Mesodermal cell (in vitro differentiated cells): ENCODE measurements around the gene CBX4. TPM values are rescaled to one million over a fixed set of nuclear protein-coding genes. Genes with fewer than 3 reads are reported as not detected.
A peak's percentile ranks its signal among the peaks of the same experiment; 100 is the strongest.

Experiments used
- H3K27ac ChIP-seq: 2 replicates; pipeline ENCODE4 v1.7.0; 2013; ENCODE audit warnings: mild to moderate bottlenecking, low read depth, low read length, moderate library complexity; ENCODE audit not compliant: severe bottlenecking
- H3K36me3 ChIP-seq: 2 replicates; pipeline ENCODE4 v1.7.1; 2013; ENCODE audit warnings: mild to moderate bottlenecking, low read length, moderate library complexity; ENCODE audit not compliant: control insufficient read depth, insufficient read depth
- H3K4me1 ChIP-seq: one replicate; pipeline ENCODE4 v1.7.1; 2013; ENCODE audit warnings: mild to moderate bottlenecking, low read length; ENCODE audit not compliant: insufficient read depth, control insufficient read depth, poor library complexity, severe bottlenecking
- H3K4me3 ChIP-seq: 2 replicates; pipeline ENCODE4 v1.7.0; 2013; ENCODE audit warnings: low read length, control low read depth, mild to moderate bottlenecking; ENCODE audit not compliant: insufficient read depth, poor library complexity, severe bottlenecking; ENCODE audit errors: extremely low read depth
- H3K9me3 ChIP-seq: 2 replicates; pipeline ENCODE4 v1.7.1; 2013; ENCODE audit warnings: mild to moderate bottlenecking, low read length, moderate library complexity; ENCODE audit not compliant: control insufficient read depth
- WGBS, 2 experiments: methylation state at CpG; one replicate each; pipeline ENCODE4 v1.1.5; 2013; ENCODE audit warnings: missing lambda C conversion rate in 2 of 2; ENCODE audit not compliant: insufficient coverage in 2 of 2; 5-methylcytosine and 5-hydroxymethylcytosine counted together
- polyA plus RNA-seq, 2 experiments: library from polyadenylated mRNA; stranded (reverse); fragments of 50-300 nt; gene quantifications; one replicate each; pipeline ENCODE4 v1.2.3, GENCODE V29; 2013

CBX4 gene
- 9.3 TPM for polyA plus RNA-seq (2013, experiment 1 of 2)
- polyA plus RNA-seq (2013, experiment 2 of 2), result 9.1 TPM

DNA sequence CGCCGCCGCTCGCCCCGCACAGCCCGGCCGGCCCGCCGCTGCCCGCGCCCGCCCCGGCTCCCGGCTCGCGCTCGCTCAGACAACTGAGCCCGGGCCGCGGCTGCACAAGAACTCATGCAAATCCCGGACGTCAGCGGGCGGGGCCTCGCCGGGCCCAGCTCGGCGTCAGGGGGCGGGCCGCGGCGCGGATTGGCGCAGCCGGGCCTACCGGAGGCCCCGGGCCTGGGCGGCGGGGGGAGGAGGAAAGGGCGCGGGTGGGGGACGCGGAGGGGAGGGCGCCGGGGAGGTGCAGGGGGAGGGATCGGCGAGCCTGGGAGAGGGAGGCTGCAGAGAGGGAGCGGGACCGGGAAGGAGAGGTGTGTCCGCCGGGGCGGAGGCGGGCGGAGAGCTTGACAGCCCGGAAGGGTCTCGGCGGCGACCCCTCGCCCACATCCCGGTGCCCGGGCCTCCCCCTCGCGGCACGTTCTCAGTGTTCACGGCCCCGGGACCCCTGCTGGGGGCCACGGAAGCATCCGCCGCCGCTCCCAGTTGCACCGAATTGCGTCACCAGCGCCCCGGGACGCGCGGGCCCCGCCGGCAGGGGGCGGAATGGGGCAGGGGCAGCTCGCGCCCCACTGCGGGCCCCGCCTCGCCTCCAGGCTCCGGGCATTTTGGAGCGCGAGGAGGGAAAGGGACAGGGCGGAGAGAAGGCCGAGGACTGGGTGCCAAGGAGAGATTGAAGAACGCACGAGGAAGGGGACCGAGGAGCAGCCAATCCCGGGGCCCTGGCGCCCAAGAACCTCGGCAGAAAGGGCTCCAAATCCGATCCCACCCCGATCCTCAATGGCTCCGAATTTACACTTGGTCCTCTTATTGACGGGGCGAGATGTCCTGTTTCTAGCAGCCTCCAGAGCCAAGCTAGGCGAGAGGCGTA is at the start of gene CBX4:
CBX4 (minus strand) TSS at position 85 of the 913 bp plus-strand sequence. CDS start 189 bp downstream, outside the sequence.
- H3K27ac ChIP-seq, result peak within 1 kb of the TSS; percentile 72
- no peaks in the 10 kb centered on the region for H3K36me3 ChIP-seq
- peak within 1 kb of the TSS; percentile 53 for H3K4me3 ChIP-seq
- WGBS, 2 experiments, result 3% methylated on average over 45 to 96 of the region's 103 CpGs
- H3K4me1 ChIP-seq, result peaks cover 28% of the 10 kb centered on the region
- H3K9me3 ChIP-seq, result no peaks in the 10 kb centered on the region

DNA sequence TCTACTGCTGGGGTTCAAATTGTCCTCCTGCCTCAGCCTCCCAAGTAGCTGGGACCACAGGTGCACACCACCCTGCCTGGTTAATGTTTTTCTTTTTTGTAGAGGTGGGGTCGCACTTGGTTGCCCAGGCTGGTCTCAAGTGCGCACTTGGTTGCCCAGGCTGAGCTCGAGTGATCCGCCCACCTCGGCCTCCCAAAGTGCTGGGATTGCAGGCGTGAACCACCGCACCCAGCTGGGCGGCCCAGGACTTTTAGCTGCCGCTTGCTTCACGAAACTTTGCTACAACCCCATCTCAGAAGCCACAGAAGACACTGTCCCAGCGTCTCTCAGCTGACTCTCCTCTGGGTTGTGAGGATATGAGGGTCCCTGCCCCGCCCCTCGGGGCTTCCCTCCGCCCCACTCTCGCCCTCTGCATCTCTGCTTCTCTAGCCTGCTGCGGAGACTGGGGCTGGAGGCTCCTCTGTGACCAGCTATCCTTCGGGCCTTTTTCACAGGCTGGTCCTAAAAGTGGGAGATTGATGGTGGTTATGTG is 48.8 kb upstream of the CBX4 start:
- no peaks in the 10 kb centered on the region for H3K36me3 ChIP-seq
- no peak overlapping the region for H3K4me3 ChIP-seq
- no peak overlapping the region for H3K27ac ChIP-seq
- no peaks in the 10 kb centered on the region for H3K4me1 ChIP-seq
- H3K9me3 ChIP-seq, result no peaks in the 10 kb centered on the region
- WGBS, 2 experiments, result 92 to 95% methylated on average over 14 to 15 of the region's 17 CpGs

DNA sequence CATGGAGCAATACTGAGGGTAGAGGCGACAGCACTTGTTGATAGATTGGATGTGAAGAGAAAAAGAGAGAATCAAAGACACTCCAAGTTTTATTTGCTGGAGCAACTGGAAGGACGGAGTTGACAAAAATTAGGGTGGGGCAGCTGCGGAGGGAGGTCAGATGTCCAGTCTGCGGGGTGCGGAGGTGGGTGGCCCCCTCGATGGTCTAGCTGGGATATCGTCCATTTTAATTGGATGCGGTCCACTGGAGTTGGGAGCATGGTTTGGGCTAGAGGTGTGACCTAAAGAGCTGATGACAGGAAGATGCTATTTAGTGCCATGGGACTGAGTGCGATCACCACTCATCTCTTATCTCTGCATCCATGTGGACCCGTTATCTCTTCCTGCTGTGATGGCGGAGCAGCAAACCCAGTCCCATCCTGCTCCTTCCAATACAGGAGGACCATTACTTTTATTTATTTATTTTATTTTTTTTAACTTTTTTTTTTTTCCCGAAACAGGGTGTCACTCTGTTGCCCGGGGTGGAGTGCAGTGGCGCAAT is 48.3 kb upstream of the CBX4 start:
- WGBS, 2 experiments, result 90 to 96% methylated on average over 6 to 11 of the region's 14 CpGs
- Histone ChIP-seq H3K4me1 (no peaks in the 10 kb centered on the region), H3K27ac (no peak overlapping the region), H3K36me3 (no peaks in the 10 kb centered on the region), H3K4me3 (no peak overlapping the region), H3K9me3 (no peaks in the 10 kb centered on the region)

DNA sequence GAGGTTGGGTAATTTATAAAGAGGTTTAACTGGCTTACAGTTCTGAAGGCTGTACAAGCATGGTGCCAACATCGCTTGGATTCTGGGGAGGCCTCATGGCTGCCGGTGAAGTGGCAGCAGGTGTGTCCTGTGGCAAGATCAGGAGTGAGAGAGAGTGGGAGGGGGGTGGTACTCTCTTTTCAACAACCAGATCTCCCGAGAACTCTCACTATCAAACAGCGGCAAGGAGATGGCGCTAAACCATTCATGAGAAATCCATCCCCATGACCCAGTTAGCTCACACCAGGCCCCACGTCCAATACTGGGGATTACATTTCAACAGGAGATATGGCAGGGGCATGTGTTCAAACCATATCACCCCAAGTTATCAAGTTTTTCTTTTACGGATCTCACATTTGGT is 44.0 kb upstream of the CBX4 start:
- H3K4me1 ChIP-seq, result no peaks in the 10 kb centered on the region
- WGBS, 2 experiments, result 75 to 80% methylated on average over 2 to 3 of the region's 7 CpGs
- H3K9me3 ChIP-seq, result no peaks in the 10 kb centered on the region
- no peaks in the 10 kb centered on the region for H3K36me3 ChIP-seq
- H3K27ac ChIP-seq, result no peak overlapping the region
- H3K4me3 ChIP-seq, result no peak overlapping the region

DNA sequence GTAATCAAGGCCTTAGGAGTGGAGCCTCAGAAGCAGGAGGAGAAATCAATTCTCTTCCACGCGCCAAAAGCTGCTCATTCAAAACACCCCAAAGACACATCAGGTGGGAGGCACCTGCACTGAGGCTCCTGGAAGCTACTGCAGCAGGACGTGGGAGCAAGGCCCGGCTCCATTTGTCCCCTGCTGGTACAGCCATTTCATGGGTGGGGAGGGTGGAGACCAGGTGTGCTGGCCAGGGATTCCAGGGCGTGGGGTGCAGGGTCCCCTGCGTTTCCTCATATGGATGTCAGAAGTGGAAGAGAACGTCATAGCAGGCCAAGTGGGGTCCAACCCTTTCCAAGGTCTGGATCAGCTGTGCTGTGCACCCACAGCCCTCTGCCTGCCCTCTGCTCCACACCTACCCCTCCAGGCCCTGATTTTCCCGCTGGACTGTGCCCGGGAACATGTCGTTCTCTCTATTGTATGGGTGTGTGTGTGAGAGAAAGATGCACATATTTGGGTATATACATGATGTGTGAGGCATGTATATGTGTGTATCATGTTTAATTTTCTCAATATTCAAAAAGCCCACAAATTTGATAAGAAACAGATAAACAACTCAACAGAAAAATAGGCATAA is 39.2 kb upstream of the CBX4 start:
- Histone ChIP-seq H3K4me3 (no peak overlapping the region), H3K27ac (no peak overlapping the region), H3K9me3 (no peaks in the 10 kb centered on the region), H3K4me1 (no peaks in the 10 kb centered on the region), H3K36me3 (no peaks in the 10 kb centered on the region)
- WGBS, 2 experiments, result 80% methylated on average over 5 of the region's 10 CpGs

DNA sequence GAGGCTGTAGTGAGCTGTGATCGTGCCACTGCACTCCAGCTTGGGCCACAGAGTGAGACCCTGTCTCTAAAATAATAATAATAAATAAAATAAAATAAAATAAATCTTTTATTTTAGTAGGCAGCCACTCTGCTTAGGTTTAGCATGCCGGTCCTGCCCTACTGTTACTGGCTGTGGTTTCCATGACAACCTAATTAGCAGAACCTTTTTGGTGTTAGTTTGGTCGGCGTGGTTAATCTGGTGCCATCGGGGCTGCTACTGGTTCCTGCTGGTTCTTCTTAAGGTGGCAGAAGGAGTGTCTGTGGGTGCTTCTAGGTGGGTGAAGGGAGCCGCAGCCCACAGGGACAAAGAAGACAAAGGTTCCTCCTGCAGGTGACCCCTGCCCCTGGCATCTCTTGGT is 37.8 kb upstream of the CBX4 start:
- H3K36me3 ChIP-seq, result no peaks in the 10 kb centered on the region
- WGBS, 2 experiments, result 79 to 86% methylated on average over 3 to 5 of the region's 6 CpGs
- no peak overlapping the region for H3K4me3 ChIP-seq
- H3K9me3 ChIP-seq, result no peaks in the 10 kb centered on the region
- no peaks in the 10 kb centered on the region for H3K4me1 ChIP-seq
- H3K27ac ChIP-seq, result no peak overlapping the region

DNA sequence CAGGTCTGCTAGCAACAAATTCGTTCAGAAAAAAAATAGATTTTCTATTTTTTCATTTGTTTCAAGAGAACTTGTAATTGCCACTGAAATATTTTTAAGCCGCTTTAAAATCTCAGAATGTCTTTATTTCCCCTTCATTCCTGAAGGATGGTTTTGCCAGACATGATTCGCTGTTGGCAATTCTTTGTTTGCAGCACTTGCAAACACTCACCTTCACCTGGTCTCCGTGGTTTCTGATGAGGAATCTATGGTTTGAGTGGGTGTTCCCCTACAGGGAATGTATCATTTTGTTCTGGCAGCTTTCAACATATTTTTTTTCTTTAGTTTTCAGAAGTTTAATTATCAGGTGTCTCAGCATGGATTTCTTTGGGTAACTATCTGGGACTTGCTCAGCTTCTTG is 36.3 kb upstream of the CBX4 start:
- no peak overlapping the region for H3K4me3 ChIP-seq
- no peaks in the 10 kb centered on the region for H3K36me3 ChIP-seq
- H3K27ac ChIP-seq, result no peak overlapping the region
- 62 to 69% methylated on average over 2 of the region's 4 CpGs for WGBS, 2 experiments
- H3K4me1 ChIP-seq, result no peaks in the 10 kb centered on the region
- no peaks in the 10 kb centered on the region for H3K9me3 ChIP-seq

DNA sequence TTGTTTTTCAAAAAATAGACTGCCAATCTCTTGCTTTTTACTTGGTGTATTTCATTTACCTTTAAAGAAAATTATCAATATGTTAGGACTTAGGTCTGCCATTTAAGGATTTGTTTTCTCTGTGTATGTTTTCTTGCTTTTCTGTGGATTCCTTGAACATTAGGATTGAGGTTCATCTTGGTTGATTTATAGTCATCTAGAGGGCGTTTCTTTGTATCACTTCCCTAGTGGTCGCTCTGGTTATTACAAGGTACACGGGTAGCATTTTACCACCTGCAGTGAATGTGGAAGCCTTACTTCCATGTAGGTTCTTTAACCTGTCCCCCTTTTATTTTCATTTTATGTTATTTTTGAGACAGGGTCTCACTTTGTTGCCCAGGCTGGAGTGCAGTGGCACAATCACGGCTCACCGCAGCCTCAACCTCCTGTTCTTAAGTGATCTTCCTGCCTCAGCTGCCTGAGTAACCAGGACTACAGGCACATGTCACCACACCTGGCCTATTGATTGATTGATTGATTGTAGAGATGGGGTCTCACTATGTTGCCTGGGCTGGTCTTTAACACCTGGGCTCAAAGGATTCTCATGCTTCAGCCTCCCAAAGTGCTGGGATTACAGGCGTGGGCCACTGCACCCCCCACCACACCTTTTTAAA is 35.2 kb upstream of the CBX4 start:
- Histone ChIP-seq H3K27ac (no peak overlapping the region), H3K4me1 (peaks cover under 1% of the 10 kb centered on the region), H3K4me3 (no peak overlapping the region), H3K36me3 (no peaks in the 10 kb centered on the region), H3K9me3 (no peaks in the 10 kb centered on the region)
- WGBS, 2 experiments, result 17 to 90% methylated on average over 2 to 3 of the region's 6 CpGs

DNA sequence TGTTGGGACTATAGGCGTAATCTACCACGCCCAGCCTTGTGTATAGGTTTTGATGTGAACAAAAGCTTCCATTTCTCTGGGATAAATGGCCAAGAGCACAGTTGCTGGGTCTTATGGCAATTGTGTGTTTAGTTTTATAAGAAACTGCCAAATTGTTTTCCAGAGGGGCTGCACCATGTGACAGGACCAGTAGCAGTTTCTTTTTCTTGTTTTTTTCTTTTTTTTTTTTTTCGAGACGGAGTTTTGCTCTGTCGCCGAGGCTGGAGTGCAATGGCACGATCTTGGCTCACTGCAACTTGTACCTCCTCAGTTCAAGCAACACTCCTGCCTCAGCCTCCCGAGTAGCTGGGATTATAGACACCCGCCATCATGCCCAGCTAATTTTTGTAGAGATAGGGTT is 34.3 kb upstream of the CBX4 start:
- H3K4me3 ChIP-seq, result no peak overlapping the region
- H3K36me3 ChIP-seq, result no peaks in the 10 kb centered on the region
- no peak overlapping the region for H3K27ac ChIP-seq
- 95 to 98% methylated on average over 9 of the region's 9 CpGs for WGBS, 2 experiments
- H3K9me3 ChIP-seq, result no peaks in the 10 kb centered on the region
- peaks cover 6% of the 10 kb centered on the region for H3K4me1 ChIP-seq

DNA sequence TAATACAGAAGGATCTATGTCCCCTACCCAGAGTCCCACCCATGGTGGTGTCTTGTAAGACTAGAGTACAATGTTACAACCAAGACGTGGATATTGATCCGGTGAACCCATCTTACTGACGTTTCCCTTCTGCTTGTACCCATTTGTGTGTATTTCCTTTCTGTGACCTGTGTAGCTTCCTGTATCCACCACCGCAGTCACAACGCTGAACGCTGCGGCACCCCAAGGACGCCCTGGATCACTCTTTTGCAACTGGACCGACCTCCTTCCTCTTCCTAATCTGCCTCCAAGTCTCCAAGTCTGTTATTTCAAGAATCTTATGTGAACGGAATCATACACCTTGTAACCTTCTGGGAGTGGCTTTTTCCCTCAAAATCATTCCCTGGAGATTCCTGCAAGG is 33.5 kb upstream of the CBX4 start:
- Histone ChIP-seq H3K27ac (no peak overlapping the region), H3K36me3 (no peaks in the 10 kb centered on the region), H3K4me1 (peaks cover 6% of the 10 kb centered on the region), H3K4me3 (no peak overlapping the region), H3K9me3 (no peaks in the 10 kb centered on the region)
- WGBS, 2 experiments, result 85 to 98% methylated on average over 10 of the region's 10 CpGs
